Cardiac muscle cell (in vitro differentiated cells and primary cell): Measurements from ENCODE around the gene S1PR3. TPM values are rescaled to one million over a fixed set of nuclear protein-coding genes. Genes with fewer than 3 reads are reported as not detected.

Source experiments
- DNase-seq, 2 donors: peaks; one replicate each; pipeline versions ENCODE4 v3.0.0 to v3.0.0-alpha.2; 2010 to 2017; ENCODE audit warnings: low read depth in 1 of 2, low spot score in 1 of 2
- H3K27ac ChIP-seq: fragments of 200-600 bp; sonication (generic); 2 replicates; pipeline ENCODE4 v1.5.1; 2016
- H3K27me3 ChIP-seq: fragments of 200-600 bp; sonication (generic); 2 replicates; pipeline ENCODE4 v1.6.0; 2016; ENCODE audit warnings: control low read depth
- H3K36me3 ChIP-seq: fragments of 200-600 bp; sonication (generic); 2 replicates; pipeline ENCODE4 v1.5.1; 2016; ENCODE audit warnings: control low read depth
- H3K4me1 ChIP-seq: fragments of 200-600 bp; sonication (generic); 2 replicates; pipeline ENCODE4 v1.8.1; 2017; ENCODE audit warnings: low read depth, mild to moderate bottlenecking, mixed run types
- H3K4me3 ChIP-seq: fragments of 200-600 bp; sonication (generic); 2 replicates; pipeline ENCODE4 v1.5.1; 2016; ENCODE audit warnings: mild to moderate bottlenecking
- H3K9me3 ChIP-seq: fragments of 200-600 bp; sonication (generic); 2 replicates; pipeline ENCODE4 v1.5.1; 2017; ENCODE audit warnings: low read depth, mild to moderate bottlenecking, control low read depth
- polyA plus RNA-seq: library from polyadenylated mRNA; unstranded; fragments of >200 nt; fragmentation: Nextera tagmentation; extraction: Ambion mirVana; gene quantifications from 2 replicates; pipeline ENCODE4 v1.2.1, GENCODE V29; 2016
- total RNA-seq: library from RNA; depleted of rRNA; stranded (reverse); fragments of >200 nt; gene quantifications from 2 replicates; pipeline ENCODE4 v1.2.3, GENCODE V29; 2016
- TF ChIP-seq, protein P1 (sequence below): IDR thresholded peaks from 2 replicates; pipeline ENCODE4 v1.5.1; 2012; ENCODE audit warnings: low read depth, mild to moderate bottlenecking, low read length

S1PR3 gene
- total and polyA plus RNA-seq, 2 experiments from 2014 or later = 10.9 to 11.3 TPM

- TF ChIP-seq, protein P1, sequence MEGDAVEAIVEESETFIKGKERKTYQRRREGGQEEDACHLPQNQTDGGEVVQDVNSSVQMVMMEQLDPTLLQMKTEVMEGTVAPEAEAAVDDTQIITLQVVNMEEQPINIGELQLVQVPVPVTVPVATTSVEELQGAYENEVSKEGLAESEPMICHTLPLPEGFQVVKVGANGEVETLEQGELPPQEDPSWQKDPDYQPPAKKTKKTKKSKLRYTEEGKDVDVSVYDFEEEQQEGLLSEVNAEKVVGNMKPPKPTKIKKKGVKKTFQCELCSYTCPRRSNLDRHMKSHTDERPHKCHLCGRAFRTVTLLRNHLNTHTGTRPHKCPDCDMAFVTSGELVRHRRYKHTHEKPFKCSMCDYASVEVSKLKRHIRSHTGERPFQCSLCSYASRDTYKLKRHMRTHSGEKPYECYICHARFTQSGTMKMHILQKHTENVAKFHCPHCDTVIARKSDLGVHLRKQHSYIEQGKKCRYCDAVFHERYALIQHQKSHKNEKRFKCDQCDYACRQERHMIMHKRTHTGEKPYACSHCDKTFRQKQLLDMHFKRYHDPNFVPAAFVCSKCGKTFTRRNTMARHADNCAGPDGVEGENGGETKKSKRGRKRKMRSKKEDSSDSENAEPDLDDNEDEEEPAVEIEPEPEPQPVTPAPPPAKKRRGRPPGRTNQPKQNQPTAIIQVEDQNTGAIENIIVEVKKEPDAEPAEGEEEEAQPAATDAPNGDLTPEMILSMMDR = no peak
Observed at GRCh38 chr9:89051421-89052025, 60.3 kb downstream of the S1PR3 start.

DNA sequence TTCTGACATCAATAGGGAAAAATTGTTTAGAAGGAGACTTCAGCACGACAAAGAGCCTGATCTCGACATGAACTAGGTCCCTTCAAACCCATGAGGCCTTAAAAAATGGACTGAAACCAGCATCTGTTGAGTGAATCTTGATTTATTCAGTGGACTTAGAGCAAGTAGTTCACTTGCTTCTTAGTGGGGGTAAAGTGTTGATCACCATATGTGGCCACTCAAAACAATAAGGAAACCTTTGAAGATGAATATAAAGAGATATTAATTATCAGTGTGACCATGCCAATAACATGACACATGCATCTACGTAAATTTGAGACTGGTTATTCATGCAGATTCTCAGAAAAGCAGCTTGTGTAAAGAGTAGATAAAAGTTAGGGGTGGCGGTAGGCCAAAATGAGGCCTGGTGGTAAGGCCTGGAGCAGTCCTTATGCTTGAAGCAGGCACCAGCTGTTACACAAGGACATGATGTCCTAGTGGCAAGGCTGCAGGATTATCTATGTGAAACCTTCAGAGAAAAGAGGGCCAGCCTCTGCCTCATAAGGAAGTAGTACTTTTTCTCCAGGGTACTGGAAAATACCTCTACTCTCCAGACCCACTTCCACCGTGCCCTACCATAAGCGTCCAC, 61.3 kb downstream of the S1PR3 start:
- Histone ChIP-seq H3K27me3 (no peaks in the 10 kb centered on the region), H3K9me3 (no peaks in the 10 kb centered on the region), H3K4me3 (no peak overlapping the region), H3K4me1 (no peaks in the 10 kb centered on the region), H3K36me3 (no peaks in the 10 kb centered on the region), H3K27ac (no peak overlapping the region)
- TF ChIP-seq, protein P1 = no peak
- DNase-seq = peak in 1 of 2 donors; percentile 68

More at GRCh38 chr9:89051421-89052025, 60.3 kb downstream of the S1PR3 start:
- Histone ChIP-seq H3K27me3 (no peaks in the 10 kb centered on the region), H3K36me3 (no peaks in the 10 kb centered on the region), H3K27ac (no peak overlapping the region), H3K4me1 (no peaks in the 10 kb centered on the region), H3K4me3 (no peak overlapping the region), H3K9me3 (no peaks in the 10 kb centered on the region)
- DNase-seq = no peak

DNA sequence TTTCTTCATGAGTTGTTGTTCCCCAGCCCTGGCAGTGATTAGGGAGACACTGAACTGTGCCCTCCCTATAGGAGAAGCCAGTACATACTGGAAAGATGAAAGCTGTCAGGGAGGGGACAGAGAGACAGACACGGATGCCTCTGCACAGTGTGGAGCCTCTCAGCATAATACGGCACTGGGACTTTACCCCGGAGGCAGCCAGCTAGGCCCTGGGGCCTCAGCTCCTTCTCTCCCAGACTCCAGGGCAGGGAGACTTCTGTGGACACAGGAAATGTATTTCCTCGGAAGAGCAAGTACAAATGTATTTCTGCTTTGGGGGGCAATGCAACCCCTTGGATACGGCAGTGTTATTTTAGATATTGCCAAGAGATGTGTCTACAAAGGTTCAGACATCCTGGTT, 62.0 kb downstream of the S1PR3 start:
- Histone ChIP-seq H3K4me3 (no peak overlapping the region), H3K36me3 (no peaks in the 10 kb centered on the region), H3K27me3 (no peaks in the 10 kb centered on the region), H3K4me1 (no peaks in the 10 kb centered on the region), H3K27ac (no peak overlapping the region), H3K9me3 (no peaks in the 10 kb centered on the region)
- no peak for DNase-seq
- TF ChIP-seq, protein P1 = no peak

Other genes with a start within 250 kb of the S1PR3 start
- gene SHC3, start 187.3 kb downstream of the S1PR3 start, total RNA-seq = 0.27 and 0.53 TPM in 2 replicates
- 0.07 and 0.34 TPM in 2 replicates for gene SHC3, start 187.3 kb downstream of the S1PR3 start, polyA plus RNA-seq